SU-DHL-6 (cell line): ENCODE measurements around the gene ALDH1L2.

Experiments
- H2AFZ ChIP-seq: fragments of 200-600 bp; sonication (generic); 2 replicates; pipeline ENCODE4 v1.6.1; 2014; ENCODE audit warnings: low read depth, mild to moderate bottlenecking, moderate library complexity, mixed read lengths, antibody characterized with exemption, low read length; ENCODE audit not compliant: severe bottlenecking
- H3F3A ChIP-seq: fragments of 200-600 bp; shearing (Covaris generic); 2 replicates; pipeline ENCODE4 v1.6.0; 2016; ENCODE audit warnings: antibody characterized with exemption, mild to moderate bottlenecking; ENCODE audit not compliant: insufficient read depth
- H3K27ac ChIP-seq: fragments of 200-600 bp; sonication (generic); 2 replicates; pipeline ENCODE4 v1.5.1; 2016; ENCODE audit warnings: low read depth, mild to moderate bottlenecking, low read length, moderate library complexity, mixed read lengths
- H3K27me3 ChIP-seq: fragments of 200-600 bp; sonication (generic), shearing (Covaris generic); 2 replicates; pipeline ENCODE4 v1.6.0; 2014; ENCODE audit warnings: mild to moderate bottlenecking, low read length
- H3K36me3 ChIP-seq: fragments of 200-600 bp; sonication (generic); 2 replicates; pipeline ENCODE4 v1.6.1; 2014; ENCODE audit warnings: mild to moderate bottlenecking, low read length, mixed read lengths
- H3K4me2 ChIP-seq: fragments of 300-600, 200-600 bp; shearing (Covaris generic), sonication (generic); 2 replicates; pipeline ENCODE4 v1.6.0; 2014; ENCODE audit warnings: low read length, low read depth, mild to moderate bottlenecking; ENCODE audit not compliant: poor library complexity, severe bottlenecking
- H3K4me3 ChIP-seq: fragments of 200-600 bp; sonication (generic); 2 replicates; pipeline ENCODE4 v1.5.1; 2014; ENCODE audit warnings: antibody characterized with exemption, low read length, mild to moderate bottlenecking, mixed read lengths; ENCODE audit not compliant: insufficient read depth, poor library complexity, severe bottlenecking
- H3K79me2 ChIP-seq: fragments of 200-600 bp; sonication (generic); 2 replicates; pipeline ENCODE4 v1.6.1; 2014; ENCODE audit warnings: mild to moderate bottlenecking, low read length, moderate library complexity; ENCODE audit not compliant: insufficient read depth
- H3K9ac ChIP-seq: fragments of 200-600 bp; sonication (generic); 2 replicates; pipeline ENCODE4 v1.7.0; 2014; ENCODE audit warnings: mild to moderate bottlenecking, low read length
- H3K9me2 ChIP-seq: fragments of 200-600 bp; sonication (generic); replicated peaks from 2 replicates; pipeline ENCODE4 v1.6.1; 2014; ENCODE audit warnings: low read length; ENCODE audit not compliant: insufficient read depth
- H3K9me3 ChIP-seq: fragments of 200-600 bp; sonication (generic); 2 replicates; pipeline ENCODE4 v1.6.1; 2014; ENCODE audit warnings: low read length, mixed read lengths; ENCODE audit not compliant: insufficient read depth
- H4K20me1 ChIP-seq: fragments of 200-600 bp; sonication (generic); 2 replicates; pipeline ENCODE4 v1.6.1; 2014; ENCODE audit warnings: low read depth, mild to moderate bottlenecking, antibody characterized with exemption, low read length, moderate library complexity, mixed read lengths
- CTCF ChIP-seq: fragments of 200-600 bp; sonication (generic); IDR thresholded peaks from one replicate; pipeline ENCODE4 v1.5.1; 2017; ENCODE audit warnings: antibody characterized with exemption, mild to moderate bottlenecking, low read length, moderate library complexity; ENCODE audit not compliant: insufficient read depth, poor library complexity, severe bottlenecking
- EZH2phosphoT487 ChIP-seq: fragments of 200-600 bp; sonication (generic), shearing (Covaris generic); conservative IDR thresholded peaks from 2 replicates; pipeline ENCODE4 v1.6.1; 2018; ENCODE audit warnings: mild to moderate bottlenecking, antibody characterized with exemption, low read length, moderate library complexity, mixed read lengths

ALDH1L2 gene

GRCh38 chr12:105107494-105108371, 23.5 kb upstream of the ALDH1L2 start, which contains the start of gene WASHC4:
WASHC4 (plus strand) TSS chr12:105107731; CDS start chr12:105107801, 70 bp downstream.
- Histone ChIP-seq H3K79me2 (peaks cover 50% of the 10 kb centered on the region), H3K9me2 (no peaks in the 10 kb centered on the region), H3K9ac (peak within 1 kb of the TSS; percentile 86), H3K4me2 (peak within 1 kb of the TSS; percentile 91), H2AFZ (peak within 1 kb of the TSS; percentile 95), H4K20me1 (no peaks in the 10 kb centered on the region; the same call in 1 of the 2 replicates), H3K9me3 (peaks cover 4% of the 10 kb centered on the region; the same call in 1 of the 2 replicates), H3K36me3 (peaks cover 16% of the 10 kb centered on the region), H3F3A (peaks cover 12% of the 10 kb centered on the region), H3K27ac (peak within 1 kb of the TSS; percentile 89), H3K27me3 (no peaks in the 10 kb centered on the region), H3K4me3 (peak within 1 kb of the TSS; percentile 80)
- TF ChIP-seq CTCF (no peak), EZH2phosphoT487 (no peak)

- no peak for TF ChIP-seq EZH2phosphoT487
- no peak for TF ChIP-seq CTCF
- Histone ChIP-seq H3K27ac (no peak overlapping the region), H2AFZ (peak overlapping the region; percentile 95), H3K27me3 (no peaks in the 10 kb centered on the region), H3K9me2 (no peaks in the 10 kb centered on the region), H3K4me3 (peak overlapping the region; percentile 80), H3K36me3 (peaks cover 10% of the 10 kb centered on the region), H3K9me3 (peaks cover 4% of the 10 kb centered on the region; the same call in 1 of the 2 replicates), H3F3A (peaks cover 12% of the 10 kb centered on the region), H3K9ac (peak overlapping the region; percentile 86), H3K4me2 (peak overlapping the region; percentile 91), H3K79me2 (peaks cover 44% of the 10 kb centered on the region), H4K20me1 (no peaks in the 10 kb centered on the region; the same call in 1 of the 2 replicates)
These were observed 22.9 kb upstream of the ALDH1L2 start for GRCh38 chr12:105107171-105107493.

GRCh38 chr12:105106621-105107020, 22.4 kb upstream of the ALDH1L2 start:
- Histone ChIP-seq H4K20me1 (no peaks in the 10 kb centered on the region; the same call in 1 of the 2 replicates), H3K27me3 (no peaks in the 10 kb centered on the region), H3K9me2 (no peaks in the 10 kb centered on the region), H3K79me2 (peaks cover 39% of the 10 kb centered on the region), H3K9ac (peak overlapping the region; percentile 86), H3F3A (peaks cover 12% of the 10 kb centered on the region), H3K4me3 (peak overlapping the region; percentile 80), H3K9me3 (peaks cover 4% of the 10 kb centered on the region; the same call in 1 of the 2 replicates), H3K36me3 (peaks cover 5% of the 10 kb centered on the region; the same call in 1 of the 2 replicates), H2AFZ (peak overlapping the region; percentile 95), H3K27ac (no peak overlapping the region), H3K4me2 (peak overlapping the region; percentile 91)
- TF ChIP-seq EZH2phosphoT487 (no peak), CTCF (no peak)
